8988T (cell line): ENCODE measurements around the gene SPECC1L.

Experiments used
- DNase-seq: peaks from one replicate; pipeline ENCODE4 v3.0.0; 2011

Gene SPECC1L

DNA sequence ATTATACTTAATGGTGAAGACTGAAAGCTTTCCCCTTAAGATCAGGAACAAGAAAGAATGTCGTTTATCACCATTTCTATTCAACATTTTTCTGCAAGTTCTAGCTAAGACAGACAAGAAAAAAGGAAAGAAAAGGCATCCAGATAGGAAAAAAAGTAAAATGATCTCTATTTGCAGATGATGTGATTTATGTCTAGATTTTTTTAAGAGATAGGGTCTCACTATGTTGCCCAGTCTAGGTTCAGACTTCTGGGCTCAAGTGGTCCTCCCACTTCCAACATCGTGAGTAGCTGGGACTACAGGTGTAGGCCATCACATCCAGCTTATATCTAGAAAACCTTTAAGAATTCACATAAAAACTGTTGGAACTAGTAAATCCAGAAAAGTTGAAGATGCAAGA is 105.4 kb downstream of the SPECC1L start:
- DNase-seq, result no peak

DNA sequence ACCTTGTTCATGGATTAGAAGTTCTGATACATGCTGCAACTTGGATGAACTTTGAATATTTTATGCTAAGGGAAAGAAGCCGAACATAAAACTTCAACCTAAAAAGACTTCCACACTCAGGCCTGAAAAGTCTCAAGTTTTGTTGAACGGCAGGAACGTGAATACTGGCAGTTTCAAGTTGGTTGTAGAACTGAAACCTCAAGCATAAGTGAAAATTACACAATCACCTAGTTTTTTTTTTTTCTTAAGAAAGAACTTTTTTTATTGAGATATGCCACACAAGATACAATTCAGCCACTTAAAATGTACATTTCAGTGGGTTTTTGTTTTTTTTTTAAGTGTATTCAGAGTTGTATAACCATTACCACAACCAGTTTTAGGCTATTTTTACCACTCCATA is 106.0 kb downstream of the SPECC1L start:
- no peak for DNase-seq

DNA sequence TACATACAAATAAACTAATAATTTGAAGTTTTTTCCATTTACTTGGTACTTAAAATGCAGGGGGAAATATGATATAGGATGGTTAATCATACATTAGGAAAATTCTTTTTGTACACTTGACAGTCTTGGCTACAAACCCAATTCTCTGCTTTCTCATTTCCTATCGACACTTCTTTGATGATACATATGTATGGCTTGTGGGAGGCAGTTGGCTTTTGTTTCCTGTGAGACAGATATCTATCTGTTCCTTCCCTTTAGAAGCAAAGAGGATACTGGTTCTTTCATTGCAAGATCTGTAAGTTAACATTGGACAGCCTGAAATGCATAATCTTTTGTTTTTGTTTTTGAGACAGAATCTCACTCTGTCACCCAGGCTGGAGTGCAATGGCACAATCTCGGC is 108.9 kb downstream of the SPECC1L start:
- DNase-seq, result no peak

DNA sequence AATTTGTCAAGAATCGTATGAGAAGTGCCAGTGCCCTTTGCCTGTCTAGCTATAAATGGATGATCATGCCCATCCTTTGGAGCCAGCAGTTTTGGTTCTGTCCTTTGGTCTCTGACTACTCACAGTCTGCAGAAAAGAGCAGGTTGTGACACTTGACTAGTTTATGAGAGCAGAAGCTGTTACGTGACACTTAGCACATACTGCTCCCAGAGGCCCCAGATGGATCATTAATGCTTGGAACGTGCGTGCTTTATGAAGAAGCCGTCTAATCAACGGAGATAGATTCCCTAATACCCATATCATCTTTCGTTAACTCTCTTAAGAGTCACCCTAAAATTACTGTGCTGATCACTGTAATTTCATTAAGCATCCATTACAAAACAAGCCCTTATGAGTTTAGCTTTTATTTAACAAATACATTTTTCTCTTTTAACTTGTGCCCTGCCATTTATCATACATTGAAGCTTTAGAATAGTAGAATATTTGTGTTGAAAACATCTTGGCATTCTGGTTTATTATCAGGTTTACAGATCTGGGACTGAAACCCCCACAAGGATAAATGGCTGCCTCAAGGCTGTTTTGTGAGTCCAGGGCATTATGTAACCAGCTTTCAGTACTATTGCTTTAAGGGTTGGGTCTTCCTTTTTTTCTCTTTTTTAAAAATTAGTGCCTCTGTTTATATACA is 109.7 kb downstream of the SPECC1L start:
- DNase-seq, result no peak

DNA sequence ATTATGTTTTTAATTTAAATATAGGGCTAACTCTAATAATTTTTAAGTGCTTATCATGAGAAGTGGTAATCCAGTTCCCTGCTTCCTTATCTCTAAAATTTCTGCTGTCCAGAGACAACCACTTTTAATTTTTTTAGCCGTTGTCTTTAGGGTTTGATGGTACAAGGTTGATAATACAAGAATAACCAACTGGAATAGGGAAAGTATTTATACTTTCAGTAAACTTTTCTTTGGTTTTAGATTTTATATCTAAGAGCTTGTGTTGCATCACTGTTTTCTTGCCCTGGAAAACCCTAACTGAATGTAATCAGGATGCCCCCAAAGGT is 110.2 kb downstream of the SPECC1L start:
- DNase-seq, result no peak

DNA sequence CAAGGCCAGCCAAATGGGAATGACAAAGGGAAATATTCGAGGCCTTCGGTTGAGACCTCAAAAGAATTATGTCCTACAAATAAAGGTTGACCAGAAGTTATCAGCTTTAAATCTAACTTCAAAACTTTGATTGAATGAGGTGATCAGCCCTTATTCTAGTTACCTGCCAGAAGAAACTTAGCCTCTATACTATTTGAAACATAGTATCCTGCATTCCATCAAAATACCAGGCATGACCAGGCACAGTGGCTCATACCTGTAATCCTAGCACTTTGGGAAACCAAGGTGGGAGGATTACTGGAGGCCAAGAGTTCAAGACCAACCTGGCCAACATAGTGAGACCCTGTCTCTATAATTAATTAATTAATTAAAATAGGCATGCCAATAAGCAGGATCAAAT is 112.4 kb downstream of the SPECC1L start:
- DNase-seq, result no peak

DNA sequence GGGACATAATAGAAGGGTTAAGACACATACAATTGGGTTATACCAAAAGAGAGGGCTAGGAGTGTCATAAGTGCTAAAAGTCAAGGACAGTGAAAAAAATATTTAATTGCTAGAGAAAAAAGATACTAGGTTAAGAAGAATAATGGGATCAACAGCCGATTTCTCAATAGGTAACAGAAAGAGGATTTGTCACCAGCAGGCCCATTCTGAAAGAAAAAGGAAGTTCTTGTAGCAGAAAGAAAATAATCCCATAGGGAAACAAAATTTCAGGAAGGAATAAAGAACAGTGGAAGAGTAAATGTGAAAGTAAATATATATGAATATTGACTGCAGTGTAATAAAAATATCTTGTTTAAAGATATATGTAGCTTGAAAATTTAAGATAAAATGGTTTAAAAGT is 113.5 kb downstream of the SPECC1L start:
- no peak for DNase-seq

DNA sequence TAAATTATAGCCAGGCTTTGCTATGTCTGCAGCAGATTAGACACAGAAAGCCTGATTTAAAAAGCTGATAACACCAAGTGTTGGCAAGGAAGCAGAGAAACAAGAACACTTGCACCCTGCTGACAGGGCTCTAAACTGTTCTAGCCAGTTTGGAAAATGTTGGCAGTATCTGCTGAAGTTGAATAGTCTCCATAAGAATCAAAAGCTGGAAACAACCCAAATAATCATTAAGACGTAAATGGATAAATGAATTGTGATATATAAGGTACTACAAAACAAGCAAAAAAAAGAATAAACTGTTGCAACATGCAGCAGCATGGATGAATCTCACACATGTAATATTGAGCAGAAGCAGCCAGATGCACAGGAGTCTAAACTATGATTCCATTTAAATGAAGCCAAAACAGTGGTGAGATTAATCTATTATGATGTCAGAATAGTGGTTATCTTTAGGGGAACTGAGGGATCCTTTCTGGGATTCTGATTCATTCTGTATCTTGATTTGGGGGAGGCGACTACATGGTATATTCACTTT is 116.4 kb downstream of the SPECC1L start:
- no peak for DNase-seq

DNA sequence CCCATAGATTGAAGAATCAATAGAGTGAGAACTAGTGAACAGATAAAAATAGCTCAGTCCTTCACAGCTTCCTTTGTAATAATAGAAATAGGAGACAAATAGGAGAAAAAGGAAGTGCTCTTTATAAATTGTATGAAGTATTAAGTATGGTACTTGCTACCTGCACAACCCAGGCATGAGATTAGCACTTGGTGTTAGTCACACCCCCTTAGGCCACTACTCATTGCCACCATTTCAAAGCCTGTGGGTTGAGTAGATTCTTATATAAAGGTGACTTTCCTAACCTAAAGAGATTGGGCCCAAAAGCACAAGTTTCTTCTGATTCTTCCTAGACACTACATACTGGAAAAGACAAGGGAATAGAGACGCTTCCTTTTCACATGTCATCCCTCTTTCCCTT is 119.0 kb downstream of the SPECC1L start:
- DNase-seq, result no peak

DNA sequence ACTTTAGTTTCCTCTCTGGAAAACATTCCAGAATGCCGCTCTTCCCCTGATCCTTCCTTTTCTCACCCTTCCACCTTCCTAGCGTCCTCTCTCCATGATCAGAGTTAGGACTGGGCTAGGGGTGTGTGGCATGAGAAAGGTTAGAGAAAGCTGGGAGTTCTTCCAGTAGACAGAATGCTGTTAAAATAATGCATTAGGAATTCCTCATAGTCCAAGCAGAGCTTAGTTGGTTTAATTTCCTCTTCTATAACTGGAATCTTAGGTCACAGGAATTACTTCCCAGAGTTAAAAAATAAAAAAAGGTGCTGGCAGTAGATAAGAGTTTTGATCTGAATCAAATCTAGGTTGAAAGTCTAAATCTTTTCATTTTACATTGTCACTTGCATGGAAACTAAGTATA is 119.5 kb downstream of the SPECC1L start:
- no peak for DNase-seq

DNA sequence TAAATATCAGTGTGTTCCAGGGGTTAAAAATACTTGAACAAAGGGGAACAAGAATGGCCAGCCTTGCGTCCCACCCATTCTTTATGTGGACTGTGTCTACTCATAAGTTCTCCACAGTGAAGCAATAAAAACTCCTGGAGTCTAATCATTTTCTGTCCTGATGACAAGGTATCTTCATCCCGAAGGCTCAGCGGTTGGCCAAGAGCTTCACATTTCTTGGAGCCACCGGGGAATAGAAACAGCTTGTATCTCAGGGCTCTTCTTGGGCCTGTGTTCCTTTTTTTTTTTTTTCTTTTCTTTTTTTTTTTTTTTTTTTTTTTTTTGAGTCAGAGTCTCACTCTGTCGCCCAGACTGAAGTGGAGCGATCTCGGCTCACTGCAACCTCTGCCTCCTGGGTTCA is 119.9 kb downstream of the SPECC1L start:
- no peak for DNase-seq

DNA sequence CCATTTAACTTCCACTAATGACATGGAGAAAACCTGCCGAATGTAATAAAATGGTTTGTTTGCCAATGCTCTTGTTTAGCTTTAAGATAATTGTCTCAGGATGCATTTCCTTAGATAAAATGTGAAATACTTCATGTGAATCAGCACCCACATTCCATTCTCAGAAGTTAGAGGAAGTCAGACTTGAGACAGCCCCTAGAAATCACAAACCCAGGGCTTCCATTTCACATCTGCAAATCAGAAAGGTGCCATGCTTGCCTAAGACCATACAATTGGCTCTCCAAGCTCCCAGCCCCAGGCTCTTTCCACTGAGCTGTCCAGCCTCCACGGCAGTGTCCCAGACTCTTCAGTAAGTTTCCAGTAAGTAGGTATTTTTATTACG is 121.2 kb downstream of the SPECC1L start:
- DNase-seq, result no peak

DNA sequence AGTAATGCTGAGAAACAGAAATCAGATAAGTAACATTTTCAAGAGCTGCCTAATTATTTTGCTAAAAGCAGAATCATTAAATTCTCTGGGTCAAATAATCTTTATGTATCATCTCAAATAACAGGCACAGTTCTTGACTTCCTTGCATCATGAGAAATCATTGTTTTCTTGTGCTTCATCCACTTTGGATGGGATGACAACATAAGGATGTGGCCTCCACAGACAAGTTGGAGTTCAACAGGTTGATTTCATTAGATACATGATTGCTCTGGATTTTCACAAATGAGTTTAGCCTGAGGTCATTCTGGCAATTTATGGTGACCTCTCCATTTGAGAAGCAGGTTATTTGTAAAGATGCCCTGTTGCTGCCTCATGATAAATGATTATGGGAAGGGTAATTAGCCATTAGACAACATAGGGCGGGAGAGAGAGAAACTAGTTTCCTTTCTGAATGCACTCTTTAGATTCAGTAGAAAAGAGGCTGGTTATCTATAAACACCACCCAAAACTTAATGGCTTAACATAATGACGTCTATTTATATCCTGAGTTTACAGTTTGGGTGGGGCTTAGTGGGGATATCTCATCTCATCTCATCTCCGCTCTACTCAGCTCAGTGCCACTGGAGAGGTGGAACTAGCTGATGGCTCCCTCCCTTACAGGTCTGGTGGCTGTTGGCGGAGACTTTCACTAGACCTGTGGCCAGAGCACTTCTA is 121.7 kb downstream of the SPECC1L start:
- no peak for DNase-seq

DNA sequence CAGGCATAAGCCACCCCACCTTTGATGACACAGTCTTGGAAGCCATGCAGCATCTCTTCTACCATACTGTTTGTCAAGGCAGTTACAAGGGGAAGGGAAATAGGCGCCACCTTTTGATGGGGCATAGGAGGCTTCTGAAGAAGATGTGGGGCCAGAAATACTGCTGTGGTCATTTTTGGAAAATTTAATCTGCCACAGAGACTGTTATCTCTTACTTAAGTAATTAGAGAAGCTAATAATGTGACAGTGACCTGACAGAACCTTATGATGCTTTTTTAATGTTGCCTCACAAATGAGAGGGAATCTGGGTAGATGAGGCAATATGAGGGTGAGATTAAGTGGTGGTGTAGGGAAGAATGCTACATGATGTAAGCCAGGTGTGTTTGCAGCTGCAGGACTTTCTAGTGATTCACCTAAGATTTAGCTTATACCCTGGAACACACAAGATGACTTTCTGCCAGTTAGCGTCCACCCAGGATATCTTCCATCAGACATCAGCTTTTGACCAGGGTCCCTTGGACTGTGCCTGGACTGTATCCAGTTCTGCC is 122.5 kb downstream of the SPECC1L start:
- DNase-seq, result no peak

DNA sequence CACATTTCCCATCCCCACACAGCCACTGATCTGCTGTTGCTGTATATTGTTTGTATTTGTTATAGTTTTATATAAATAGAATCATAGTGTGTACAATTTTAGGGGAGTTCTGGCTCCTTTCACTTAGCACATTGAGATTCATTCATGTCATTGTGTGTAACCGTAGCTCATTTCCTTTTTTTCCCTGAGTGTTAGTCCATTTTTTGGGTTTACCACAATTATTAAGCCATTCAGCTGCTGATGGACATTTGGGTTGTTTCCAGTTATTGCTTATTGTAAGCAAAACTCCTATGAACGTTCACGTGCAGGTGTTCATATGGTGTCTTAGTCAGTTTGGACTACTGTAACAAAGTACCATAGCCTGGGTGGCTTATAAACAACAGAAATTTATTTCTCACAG is 123.2 kb downstream of the SPECC1L start:
- no peak for DNase-seq

DNA sequence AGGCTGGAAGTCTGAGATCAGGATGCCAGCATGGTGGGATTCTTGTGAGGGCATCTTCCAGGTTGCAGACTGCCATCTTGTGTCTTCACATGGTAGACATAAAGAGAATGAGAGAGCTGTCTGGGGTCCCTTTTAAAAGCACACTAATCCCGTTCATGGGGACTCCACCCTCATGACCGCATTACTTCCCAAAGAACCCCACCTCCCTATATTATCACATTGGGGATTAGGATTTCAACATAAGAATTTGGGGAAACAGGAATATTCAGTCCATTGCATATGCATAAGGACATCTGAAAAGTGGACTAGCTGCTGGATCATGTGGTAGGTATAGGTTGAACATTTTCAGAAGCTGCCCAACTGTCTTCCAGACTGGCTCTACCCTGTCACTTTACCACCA is 123.6 kb downstream of the SPECC1L start:
- DNase-seq, result no peak

DNA sequence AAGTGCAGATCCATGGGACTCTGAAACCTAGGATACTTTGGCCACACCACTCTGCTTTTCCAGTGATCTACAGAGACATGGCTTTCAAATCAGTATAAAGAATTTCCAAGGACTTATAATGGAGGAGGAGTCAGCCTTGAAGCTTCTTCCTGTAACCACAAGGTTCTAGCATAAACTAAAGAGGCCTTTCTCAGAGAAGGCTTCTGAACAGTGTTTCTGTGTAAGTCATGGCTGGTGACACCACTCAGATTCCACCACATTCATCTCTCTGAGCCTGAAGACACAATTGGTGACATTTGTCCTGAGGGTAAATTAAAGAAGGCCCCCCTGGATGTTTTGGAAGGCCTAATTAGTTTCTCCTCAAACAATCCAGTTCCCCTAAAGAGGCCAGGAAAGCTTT is 127.8 kb downstream of the SPECC1L start:
- DNase-seq, result no peak

DNA sequence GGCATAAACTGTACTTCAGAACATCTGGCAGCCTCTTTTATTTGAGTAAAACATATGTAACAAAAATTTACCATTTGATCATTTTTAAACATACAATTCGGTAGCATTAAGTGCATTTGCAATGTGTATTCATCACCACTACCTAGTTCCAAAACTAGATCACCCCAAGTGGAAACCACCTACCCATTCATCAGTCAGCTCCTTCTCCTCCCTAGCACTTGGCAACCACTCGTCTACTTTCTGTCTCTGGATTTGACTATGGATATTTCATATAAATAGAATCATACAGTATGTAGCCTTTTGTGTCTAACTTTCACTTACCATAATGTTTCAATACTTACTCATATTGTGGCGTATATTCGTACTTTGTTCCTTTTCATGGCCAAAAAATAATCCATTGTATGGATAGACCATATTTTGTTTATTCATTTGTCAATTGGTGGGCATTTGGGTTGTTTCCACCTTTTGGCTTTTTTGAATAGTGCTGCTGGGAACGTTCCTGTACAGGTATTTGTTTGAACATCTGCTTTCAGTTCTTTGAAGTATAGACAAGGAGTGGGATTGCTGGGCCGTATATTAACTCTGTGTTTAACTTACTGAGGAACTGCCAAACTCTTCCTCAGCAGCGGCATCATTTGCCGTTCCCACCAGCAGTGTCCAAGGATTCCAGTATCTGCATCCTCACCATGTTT is 129.5 kb downstream of the SPECC1L start:
- no peak for DNase-seq

DNA sequence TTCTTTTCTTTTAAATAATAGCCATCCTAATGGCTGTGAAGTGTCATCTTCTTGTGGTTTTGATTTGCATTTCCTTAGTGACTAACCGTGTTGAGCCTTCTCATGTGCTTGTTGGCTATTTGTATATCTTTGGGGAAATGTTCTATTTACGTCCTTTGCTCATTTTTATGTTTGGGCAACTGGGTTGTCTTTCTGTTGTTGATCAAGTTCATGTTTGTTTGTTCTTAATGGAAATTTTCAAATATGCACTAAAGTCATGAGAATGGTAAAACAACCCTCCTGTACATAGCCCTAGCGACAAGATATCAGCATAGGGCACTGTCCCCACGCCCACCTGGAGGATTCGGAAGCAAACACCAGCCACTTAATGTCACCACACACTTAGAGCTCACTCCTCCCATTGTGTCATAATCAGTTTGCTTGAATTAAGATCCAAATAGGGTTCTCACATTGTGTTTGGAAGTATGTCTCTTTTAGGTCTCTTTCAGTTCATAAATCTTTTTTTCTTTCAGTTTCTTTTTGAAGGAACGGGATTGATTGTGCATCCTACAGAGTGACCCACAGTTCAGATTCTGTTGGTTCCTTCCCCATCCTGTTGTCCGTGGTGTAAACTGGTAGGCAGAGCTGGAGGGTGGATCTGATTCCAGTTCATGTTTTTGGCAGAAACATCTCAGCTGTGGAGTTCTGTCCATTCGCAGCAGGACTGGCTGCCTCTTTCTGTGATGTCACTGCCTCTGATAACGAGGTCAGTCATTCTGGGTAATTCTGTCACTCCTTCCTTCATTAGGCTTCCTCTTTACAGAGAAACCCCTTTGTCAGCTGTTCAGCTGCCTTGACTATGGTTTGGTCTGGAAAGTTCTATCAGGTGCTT is 130.3 kb downstream of the SPECC1L start:
- DNase-seq, result no peak

DNA sequence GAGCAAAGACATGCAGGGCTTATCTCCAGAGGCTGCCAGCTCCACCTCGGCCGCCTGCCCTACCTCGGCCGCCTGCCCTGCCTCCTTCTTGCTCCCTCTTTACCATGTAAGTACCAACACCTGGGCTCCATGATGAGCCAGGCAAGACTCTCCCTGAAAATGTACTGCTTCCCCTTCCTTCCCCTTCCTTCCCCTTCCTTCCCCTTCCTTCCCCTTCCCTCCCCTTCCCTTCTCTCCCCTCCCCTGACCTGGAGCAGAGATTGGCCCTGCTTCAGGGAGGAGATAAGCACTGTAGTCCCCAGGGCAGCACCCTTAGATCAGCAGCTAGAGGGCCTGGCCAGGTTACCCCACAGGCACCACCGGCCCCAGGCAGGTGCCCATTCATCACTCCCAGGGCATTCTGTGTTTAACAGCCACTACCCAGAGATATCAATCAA is 131.3 kb downstream of the SPECC1L start:
- DNase-seq, result no peak

DNA sequence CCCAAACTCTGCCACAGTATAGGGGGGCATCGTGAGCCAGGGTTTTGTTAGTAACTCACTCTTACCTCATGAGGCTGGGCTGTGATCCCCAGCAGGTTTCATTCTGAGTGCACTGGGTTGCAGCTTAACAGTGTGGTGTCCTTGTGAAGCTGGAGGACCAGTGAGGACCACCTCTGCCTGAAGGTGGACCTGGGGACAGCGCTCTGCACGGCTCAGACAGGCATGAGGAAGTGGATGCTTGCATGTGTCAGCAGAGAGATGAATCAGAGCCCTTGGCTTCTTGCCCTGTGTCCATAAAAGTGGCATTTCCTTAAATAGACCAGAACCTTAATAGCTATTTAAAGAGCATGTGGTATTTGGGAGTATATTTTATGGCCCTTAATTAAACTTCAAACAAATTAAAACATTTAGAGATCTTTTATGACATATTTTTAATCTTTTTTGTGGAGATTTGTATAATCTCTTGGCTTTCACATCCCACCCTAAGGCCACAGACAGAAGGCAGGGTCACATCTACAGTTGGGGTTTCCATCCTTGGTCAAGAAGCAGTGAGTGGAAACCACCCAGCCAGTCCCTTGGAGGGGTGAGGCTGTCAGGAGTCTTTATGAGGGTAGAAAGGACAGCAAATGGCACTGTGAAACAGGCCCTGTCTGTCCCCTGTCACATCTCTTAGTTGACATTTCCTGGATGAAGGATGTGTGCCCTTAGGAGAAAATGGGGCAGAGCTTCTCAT is 132.0 kb downstream of the SPECC1L start:
- DNase-seq, result no peak

DNA sequence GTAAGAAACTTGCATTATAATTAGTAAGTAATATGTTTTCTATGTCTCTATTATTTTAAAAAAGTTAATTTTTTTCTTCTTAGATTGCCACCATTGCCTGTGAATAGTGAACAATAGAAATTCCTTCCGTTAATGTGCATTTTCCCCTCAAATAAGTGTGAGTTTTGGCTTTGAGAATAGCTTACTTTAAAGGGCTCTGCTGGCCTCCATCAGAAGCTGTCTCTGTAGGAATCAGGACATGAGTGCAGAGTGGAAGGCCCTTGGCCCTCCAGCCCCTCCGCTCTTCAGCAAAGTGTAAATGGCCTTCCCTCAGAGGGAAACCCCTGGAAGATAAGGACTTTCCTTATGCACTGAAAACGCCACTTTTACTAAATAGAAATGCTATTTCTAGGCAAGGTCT is 132.7 kb downstream of the SPECC1L start:
- DNase-seq, result no peak
